Measurements from ENCODE around the gene PFDN1. TPM values are rescaled to one million over a fixed set of nuclear protein-coding genes. Genes with fewer than 3 reads are reported as not detected.

PFDN1 gene
- total RNA-seq, 1 experiment from 2014 or later = 69.1 TPM

DNA sequence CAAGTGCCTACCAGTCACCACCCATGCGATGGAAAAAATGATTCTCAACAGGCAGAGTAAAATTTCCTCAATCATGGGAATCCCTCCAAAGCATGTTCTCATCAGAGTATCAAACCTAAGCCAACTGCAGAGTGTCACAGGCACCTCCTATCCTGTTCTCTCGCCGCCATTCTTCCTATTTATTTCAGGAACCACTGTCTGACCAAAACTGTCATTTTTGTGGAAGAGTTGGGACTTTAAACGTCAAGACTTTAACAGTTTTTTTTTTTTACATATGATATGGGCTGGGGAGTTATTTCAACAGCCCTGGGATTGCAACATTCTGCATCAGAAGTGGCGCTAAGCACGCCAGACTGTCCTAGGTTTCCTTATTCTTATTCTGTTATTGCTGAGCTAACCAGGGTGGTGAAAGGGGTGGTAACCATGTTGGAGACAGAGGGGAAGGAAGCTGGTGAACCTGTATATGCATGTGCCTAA lies 29.5 kb downstream of the PFDN1 start:
- no peaks in the 10 kb centered on the region; the same call in 1 of the 2 replicates for H3K9me3 ChIP-seq (ENCODE audit: insufficient read depth, low read depth)
- DNase-seq = no peak
- CTCF ChIA-PET = interaction anchor here (0.6 kb wide), 2 partner anchors 75 to 85 kb away, joined by 4 read pairs; no protein-coding TSS in a partner anchor
- H3K27me3 ChIP-seq (ENCODE audit: insufficient read depth, low read depth) = no peaks in the 10 kb centered on the region
- BruUV-seq (replicated peaks) = TSS peak; percentile 3
- no peaks in the 10 kb centered on the region for H3K9me2 ChIP-seq (ENCODE audit: insufficient read depth)
- H3K4me3 ChIP-seq = no peak overlapping the region
- H3K36me3 ChIP-seq (ENCODE audit: low read depth) = peaks cover 18% of the 10 kb centered on the region
- TF ChIP-seq, protein P1, sequence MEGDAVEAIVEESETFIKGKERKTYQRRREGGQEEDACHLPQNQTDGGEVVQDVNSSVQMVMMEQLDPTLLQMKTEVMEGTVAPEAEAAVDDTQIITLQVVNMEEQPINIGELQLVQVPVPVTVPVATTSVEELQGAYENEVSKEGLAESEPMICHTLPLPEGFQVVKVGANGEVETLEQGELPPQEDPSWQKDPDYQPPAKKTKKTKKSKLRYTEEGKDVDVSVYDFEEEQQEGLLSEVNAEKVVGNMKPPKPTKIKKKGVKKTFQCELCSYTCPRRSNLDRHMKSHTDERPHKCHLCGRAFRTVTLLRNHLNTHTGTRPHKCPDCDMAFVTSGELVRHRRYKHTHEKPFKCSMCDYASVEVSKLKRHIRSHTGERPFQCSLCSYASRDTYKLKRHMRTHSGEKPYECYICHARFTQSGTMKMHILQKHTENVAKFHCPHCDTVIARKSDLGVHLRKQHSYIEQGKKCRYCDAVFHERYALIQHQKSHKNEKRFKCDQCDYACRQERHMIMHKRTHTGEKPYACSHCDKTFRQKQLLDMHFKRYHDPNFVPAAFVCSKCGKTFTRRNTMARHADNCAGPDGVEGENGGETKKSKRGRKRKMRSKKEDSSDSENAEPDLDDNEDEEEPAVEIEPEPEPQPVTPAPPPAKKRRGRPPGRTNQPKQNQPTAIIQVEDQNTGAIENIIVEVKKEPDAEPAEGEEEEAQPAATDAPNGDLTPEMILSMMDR (conservative IDR thresholded peaks at IDR 0.05) = no peak
- no peak for TF ChIP-seq EZH2 (IDR thresholded peaks at IDR 0.05; ENCODE audit: low read depth)
- POLR2A ChIA-PET (ENCODE audit: unreplicated experiment) = no interaction called here
- intact Hi-C loops (cut with micrococcal nuclease; ENCODE audit: unreplicated experiment) = no loop called here
- H4K20me1 ChIP-seq (ENCODE audit: insufficient read depth) = no peaks in the 10 kb centered on the region
- H2AFZ ChIP-seq = no peak overlapping the region
- peaks cover 10% of the 10 kb centered on the region; the same call in 1 of the 2 replicates for H3F3A ChIP-seq (ENCODE audit: insufficient read depth, low read depth)
- no peak overlapping the region for H3K4me2 ChIP-seq
- no peaks in the 10 kb centered on the region for H3K4me1 ChIP-seq (replicated peaks; ENCODE audit: insufficient read depth)
- H3K27ac ChIP-seq = no peak overlapping the region
- peaks cover 36% of the 10 kb centered on the region; the same call in 1 of the 2 replicates for H3K79me2 ChIP-seq (ENCODE audit: low read depth)

DNA sequence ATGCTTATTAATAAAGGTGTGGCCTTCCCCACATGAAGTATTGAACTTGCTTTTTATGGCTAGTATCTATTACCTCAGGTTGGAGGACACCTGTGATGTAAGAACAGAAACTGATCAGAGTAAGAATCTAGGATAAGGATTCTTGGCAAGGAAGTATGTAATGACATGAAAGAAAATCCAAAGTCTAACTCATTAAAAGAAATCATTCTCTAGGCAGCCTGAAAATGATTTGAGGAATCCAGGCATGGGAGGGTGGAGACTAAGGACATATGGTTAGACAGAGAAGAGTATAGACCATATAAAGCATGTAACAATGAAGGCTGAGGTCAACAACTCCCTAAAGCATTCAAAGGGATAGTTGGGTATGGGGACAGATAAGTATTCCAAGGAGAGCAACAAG lies 32.9 kb downstream of the PFDN1 start:
- no TSS peak for BruUV-seq (replicated peaks)
- Histone ChIP-seq H3K79me2 (ENCODE audit: low read depth) (peaks cover 35% of the 10 kb centered on the region), H3K9me2 (ENCODE audit: insufficient read depth) (no peaks in the 10 kb centered on the region)

DNA sequence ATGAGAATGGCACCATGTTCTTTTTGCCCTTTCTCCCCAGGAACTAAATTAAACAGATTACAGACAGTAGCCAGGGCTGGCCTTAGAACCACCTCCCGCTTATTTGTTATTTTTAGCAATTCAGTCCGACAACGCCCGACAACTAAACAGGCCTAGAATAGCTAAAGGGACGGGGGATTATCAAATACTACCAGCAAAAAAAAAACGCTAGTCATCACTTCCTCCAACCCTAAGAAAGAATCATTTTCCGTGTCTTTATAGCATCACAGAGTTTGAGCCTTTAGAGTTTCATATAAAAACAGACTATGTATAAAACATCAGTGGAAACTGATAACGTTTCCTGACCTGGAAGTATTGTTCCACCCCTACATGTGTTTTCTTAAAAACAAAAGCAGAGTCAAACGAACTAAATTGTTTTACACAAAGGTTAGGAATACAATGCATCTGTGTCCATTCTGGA lies 35.3 kb downstream of the PFDN1 start:
- Histone ChIP-seq H3K27me3 (ENCODE audit: insufficient read depth, low read depth) (no peaks in the 10 kb centered on the region), H3K4me1 (replicated peaks; ENCODE audit: insufficient read depth) (peaks cover 10% of the 10 kb centered on the region), H3K27ac (no peak overlapping the region), H3K9me3 (ENCODE audit: insufficient read depth, low read depth) (no peaks in the 10 kb centered on the region; the same call in 1 of the 2 replicates), H3K36me3 (ENCODE audit: low read depth) (peaks cover 3% of the 10 kb centered on the region; the same call in 1 of the 2 replicates), H2AFZ (no peak overlapping the region), H3K9me2 (ENCODE audit: insufficient read depth) (no peaks in the 10 kb centered on the region), H4K20me1 (ENCODE audit: insufficient read depth) (no peaks in the 10 kb centered on the region), H3F3A (ENCODE audit: insufficient read depth, low read depth) (peaks cover 22% of the 10 kb centered on the region), H3K4me2 (no peak overlapping the region), H3K79me2 (ENCODE audit: low read depth) (peaks cover 40% of the 10 kb centered on the region), H3K4me3 (no peak overlapping the region)
- intact Hi-C loops (cut with micrococcal nuclease; ENCODE audit: unreplicated experiment) = no loop called here
- TF ChIP-seq, protein P1 (conservative IDR thresholded peaks at IDR 0.05) = no peak
- TF ChIP-seq EZH2 (IDR thresholded peaks at IDR 0.05; ENCODE audit: low read depth) = no peak
- DNase-seq = no peak
- BruUV-seq (replicated peaks) = no TSS peak
- POLR2A ChIA-PET (ENCODE audit: unreplicated experiment) = interaction anchor here (0.6 kb wide), 1 partner anchor 13 kb away, joined by 4 read pairs; no protein-coding TSS in a partner anchor
- CTCF ChIA-PET = no interaction called here

More for the DNA sequence above, 32.9 kb downstream of the PFDN1 start:
- H3F3A ChIP-seq (ENCODE audit: insufficient read depth, low read depth) = peaks cover 11% of the 10 kb centered on the region; the same call in 1 of the 2 replicates
- H3K4me2 ChIP-seq = no peak overlapping the region
- no peak overlapping the region for H2AFZ ChIP-seq
- no peaks in the 10 kb centered on the region for H4K20me1 ChIP-seq (ENCODE audit: insufficient read depth)
- CTCF ChIA-PET = no interaction called here
- no peaks in the 10 kb centered on the region; the same call in 1 of the 2 replicates for H3K9me3 ChIP-seq (ENCODE audit: insufficient read depth, low read depth)
- H3K4me1 ChIP-seq (replicated peaks; ENCODE audit: insufficient read depth) = no peaks in the 10 kb centered on the region
- POLR2A ChIA-PET (ENCODE audit: unreplicated experiment) = no interaction called here
- DNase-seq = no peak
- peaks cover 4% of the 10 kb centered on the region; the same call in 1 of the 2 replicates for H3K36me3 ChIP-seq (ENCODE audit: low read depth)
- intact Hi-C loops (cut with micrococcal nuclease; ENCODE audit: unreplicated experiment) = no loop called here
- no peaks in the 10 kb centered on the region for H3K27me3 ChIP-seq (ENCODE audit: insufficient read depth, low read depth)
- TF ChIP-seq, protein P1 (conservative IDR thresholded peaks at IDR 0.05) = no peak
- TF ChIP-seq EZH2 (IDR thresholded peaks at IDR 0.05; ENCODE audit: low read depth) = no peak
- H3K4me3 ChIP-seq = no peak overlapping the region
- no peak overlapping the region for H3K27ac ChIP-seq
